Stomach (tissue), 4 donors: ENCODE results near the gene TRIM38.
"Not testable (repeated sequence)": the region's sequence is repeated elsewhere in the genome, so short reads cannot be mapped to it uniquely, and the experiment has no call there.

ENCODE experiments used
- CTCF ChIP-seq, 7 experiments: fragments of 450-650 bp in 4 of 7; fragments of 200-600 bp in 3 of 7; sonication (generic) in 3 of 7; IDR thresholded peaks; one replicate each; pipeline ENCODE4 v1.5.1; 2016 to 2019; ENCODE audit warnings: antibody characterized with exemption in 7 of 7, control low read depth in 2 of 7, mild to moderate bottlenecking in 1 of 7
- EP300 ChIP-seq: sonication (generic); formaldehyde crosslinking; IDR thresholded peaks from one replicate; pipeline ENCODE4 v1.6.1; 2017; ENCODE audit warnings: antibody characterized with exemption
- POLR2A ChIP-seq, 4 donors: fragments of 450-650 bp; IDR thresholded peaks; one replicate each; pipeline ENCODE4 v1.6.1; 2016; ENCODE audit warnings: antibody characterized with exemption in 4 of 4, control low read depth in 2 of 4, mild to moderate bottlenecking in 1 of 4, moderate library complexity in 1 of 4
- POLR2AphosphoS5 ChIP-seq, 3 donors: sonication (generic); formaldehyde crosslinking; IDR thresholded peaks; one replicate each; pipeline ENCODE4 v1.6.1; 2016; ENCODE audit warnings: antibody characterized with exemption in 3 of 3

GRCh38 chr6:25993341-25993684 is 30.7 kb downstream of the TRIM38 start:
- TF ChIP-seq CTCF (IDR thresholded peaks at IDR 0.05); POLR2AphosphoS5 (IDR thresholded peaks at IDR 0.05); POLR2A (IDR thresholded peaks at IDR 0.05); EP300: not testable (repeated sequence)
